HG03064 (cell line): ENCODE data around the gene SHPK.
A peak's percentile ranks its signal among the peaks of the same experiment; 100 is the strongest.

Experiments
- ATAC-seq: cut with Tn5 transposase; IDR thresholded peaks from one replicate; pipeline ENCODE4 v1.9.1; 2021; ENCODE audit warnings: low read depth; ENCODE audit not compliant: unreplicated experiment

Gene SHPK

GRCh38 chr17:3635474-3636153, 436 bp downstream of the SHPK start:
- ATAC-seq: peak; percentile 30

DNA sequence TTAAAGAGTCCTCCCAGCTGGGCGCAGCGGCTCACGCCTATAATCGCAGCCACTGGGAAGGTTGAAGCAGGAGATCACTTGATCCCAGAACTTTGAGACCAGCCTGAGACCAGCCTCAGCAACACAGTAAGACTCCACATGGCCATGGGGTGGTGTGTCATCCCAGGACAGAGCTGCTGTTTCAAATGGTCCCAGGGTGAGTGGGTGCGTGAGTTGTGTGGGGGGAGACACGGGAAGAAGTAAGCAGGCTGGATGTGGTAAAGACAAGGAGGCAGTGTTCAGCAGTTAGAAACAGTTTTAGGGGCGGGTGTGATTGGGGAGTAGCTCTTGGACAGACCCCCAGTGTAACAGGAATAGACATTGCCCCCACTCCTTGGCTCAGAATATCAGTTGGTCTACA, 3.8 kb downstream of the SHPK start:
- ATAC-seq: no peak

DNA sequence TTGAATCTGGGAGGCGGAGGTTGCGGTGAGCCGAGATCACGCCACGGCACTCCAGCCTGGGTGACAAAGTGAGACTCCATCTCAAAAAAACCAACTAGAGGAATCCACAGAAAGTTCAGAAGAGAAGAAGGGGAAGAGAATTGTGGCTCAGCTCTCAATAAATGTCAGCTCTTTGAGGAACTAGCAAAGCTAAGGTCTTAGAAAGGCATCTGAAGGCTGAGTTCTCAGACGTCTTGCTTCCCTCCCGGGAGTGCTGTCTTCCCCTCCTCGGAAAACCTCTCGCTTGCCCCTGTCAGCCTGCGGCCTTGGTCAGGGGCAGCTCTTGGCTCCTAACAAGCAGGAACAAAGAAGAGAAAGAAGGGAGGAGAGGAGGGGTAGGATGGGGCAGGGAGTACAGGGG, 5.3 kb downstream of the SHPK start:
- no peak for ATAC-seq

GRCh38 chr17:3627769-3628167, 8.3 kb downstream of the SHPK start:
- ATAC-seq: no peak

GRCh38 chr17:3626831-3627768, 8.9 kb downstream of the SHPK start:
- no peak for ATAC-seq

DNA sequence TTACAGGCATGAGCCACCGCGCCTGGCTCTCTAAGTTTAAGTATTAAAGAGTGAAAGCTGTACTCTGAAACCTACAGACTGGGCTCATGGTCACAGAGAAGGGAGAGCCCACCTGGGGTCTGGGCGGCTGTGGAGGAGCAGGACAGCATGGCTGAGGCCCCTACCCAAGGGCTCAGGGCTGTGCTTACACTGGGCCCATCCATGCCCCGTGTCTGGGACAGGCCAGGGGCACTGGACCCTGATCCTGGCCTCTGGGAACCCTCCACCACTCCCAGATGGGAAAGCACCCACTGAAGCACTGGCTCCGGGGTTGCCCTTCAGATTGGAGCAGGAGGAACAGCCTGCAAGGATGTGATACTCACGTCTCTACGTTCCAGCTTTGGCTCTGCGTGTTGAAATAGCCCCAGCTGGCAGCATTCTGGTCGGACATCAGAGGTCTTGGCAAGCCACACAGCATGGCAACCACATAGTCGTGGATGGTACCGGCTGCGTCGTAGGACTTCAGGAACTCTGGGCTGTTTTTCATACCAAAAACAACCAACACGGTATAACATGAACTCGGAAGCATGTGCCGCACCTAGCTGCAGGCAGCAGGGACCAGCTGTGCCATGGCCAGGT, 13.0 kb downstream of the SHPK start:
- ATAC-seq: no peak

- no peak for ATAC-seq
Measured at GRCh38 chr17:3621146-3621720, 14.8 kb downstream of the SHPK start.

GRCh38 chr17:3615160-3615870, 20.7 kb downstream of the SHPK start:
- no peak for ATAC-seq

- ATAC-seq: no peak
Measured at GRCh38 chr17:3613124-3613523, 22.9 kb downstream of the SHPK start.

DNA sequence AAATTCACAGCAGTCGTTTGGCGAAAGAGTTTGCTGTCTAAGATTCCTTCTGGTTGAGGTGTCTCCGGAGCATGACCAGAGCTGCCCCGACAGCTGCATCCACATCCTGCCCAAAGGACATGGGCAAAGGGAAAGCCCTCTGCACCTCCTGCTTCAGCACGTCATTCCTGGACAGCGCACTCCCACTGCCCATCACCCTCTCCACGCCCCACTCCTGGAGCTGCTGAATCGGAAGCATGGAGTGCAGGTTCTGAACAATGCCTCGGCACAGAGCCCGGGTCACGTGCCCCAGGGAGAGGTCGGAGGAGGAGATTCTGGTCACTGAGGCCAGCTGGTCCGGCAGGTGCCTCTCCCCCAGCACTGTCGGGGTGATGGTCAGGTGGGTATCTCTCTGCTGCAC, 25.5 kb downstream of the SHPK start:
- ATAC-seq: no peak

GRCh38 chr17:3609689-3610088, 26.4 kb downstream of the SHPK start:
- ATAC-seq: no peak

DNA sequence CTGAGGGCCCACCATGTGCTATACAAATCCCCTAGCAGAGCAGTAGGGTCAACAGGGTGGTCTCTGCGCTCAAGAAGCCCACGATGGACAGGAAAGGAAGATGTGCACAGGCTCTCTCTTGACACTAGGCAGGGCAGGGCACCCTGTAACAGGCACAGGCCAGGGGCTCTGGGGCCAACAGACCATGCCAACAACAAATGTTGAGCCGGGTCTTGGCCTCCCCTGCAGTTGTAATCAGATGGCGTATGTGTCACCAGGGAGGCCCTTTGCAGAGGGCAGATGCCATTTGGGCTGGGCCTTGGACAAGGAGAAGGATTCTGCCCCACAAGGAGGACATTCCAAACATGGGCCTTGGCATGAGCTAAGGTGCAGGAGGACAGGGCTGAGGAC, 32.2 kb downstream of the SHPK start:
- ATAC-seq: no peak

DNA sequence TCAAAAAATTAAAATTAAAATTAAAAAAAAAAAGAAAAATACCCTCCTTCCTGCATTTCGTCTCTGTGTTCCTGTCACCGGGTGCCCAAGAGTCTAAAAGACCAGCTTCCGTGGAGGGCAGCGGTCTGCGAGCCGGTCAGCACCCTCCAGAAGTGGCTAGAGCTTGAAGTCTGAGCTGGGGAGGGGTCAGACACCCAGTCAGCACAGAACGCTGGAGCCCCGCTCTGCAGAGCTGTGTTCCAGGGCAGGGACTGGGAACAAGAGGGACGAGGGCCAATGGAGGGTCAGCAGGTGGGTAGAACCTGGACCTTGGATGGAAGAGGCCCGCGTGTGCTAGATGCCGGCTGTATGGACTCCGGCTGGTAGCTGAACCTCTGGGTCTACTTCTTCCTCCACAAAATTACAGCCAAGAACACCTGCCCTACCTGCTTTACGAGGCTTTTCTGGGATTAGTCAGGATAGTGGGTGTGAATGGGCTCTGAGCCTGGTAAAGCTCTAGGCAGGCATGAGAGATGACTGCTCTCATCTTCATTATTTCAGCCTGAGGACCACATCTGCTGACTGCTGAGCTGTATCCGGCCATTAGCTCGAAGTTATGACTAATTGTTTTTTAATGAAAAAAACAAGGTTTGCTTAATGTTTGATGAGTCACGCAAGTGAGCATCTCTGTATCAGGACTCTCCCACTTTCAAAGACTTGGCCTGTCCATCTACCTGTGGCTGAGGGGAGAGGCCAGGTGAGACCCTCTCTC, 32.8 kb downstream of the SHPK start:
- no peak for ATAC-seq

- ATAC-seq: no peak
Measured at GRCh38 chr17:3602499-3602898, 33.6 kb downstream of the SHPK start.

- no peak for ATAC-seq
Measured at GRCh38 chr17:3600529-3601205, 35.4 kb downstream of the SHPK start.

- no peak for ATAC-seq
Measured at GRCh38 chr17:3598078-3598477, 38.0 kb downstream of the SHPK start.

DNA sequence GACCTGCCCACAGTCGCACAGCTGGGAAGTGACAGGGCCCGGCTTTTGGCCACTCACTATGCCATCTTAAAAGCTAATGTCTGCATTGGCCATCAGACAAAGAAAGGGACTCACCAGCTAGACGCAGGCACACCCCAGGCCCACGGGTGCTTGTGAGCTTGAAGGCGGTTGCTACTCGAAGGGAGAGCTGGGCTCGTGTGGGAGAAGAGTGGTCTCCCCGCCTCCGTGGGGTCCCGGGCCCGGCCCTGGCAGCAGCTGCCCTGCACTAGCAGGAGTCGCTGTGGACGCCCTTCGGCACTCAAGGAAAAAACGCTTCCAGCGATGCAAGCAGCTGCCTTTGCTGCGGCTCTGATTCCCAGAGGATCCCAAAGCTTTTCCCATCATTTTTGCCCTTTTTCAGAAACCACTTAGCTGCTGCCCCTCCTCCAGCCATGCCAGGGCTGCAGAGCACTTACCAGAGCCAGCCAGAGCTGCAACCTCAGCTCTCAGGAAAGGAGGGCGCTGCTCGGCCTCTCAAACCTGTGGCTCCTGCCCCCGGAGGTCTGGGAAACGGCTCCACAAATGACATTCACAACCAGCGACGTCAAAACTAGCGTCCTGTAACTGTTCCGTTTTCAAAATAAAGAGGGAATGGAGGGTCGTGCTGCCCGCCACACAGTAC, 39.1 kb downstream of the SHPK start:
- ATAC-seq: no peak

- no peak for ATAC-seq
Measured at GRCh38 chr17:3594976-3595375, 41.1 kb downstream of the SHPK start.
